Fibroblast of lung (primary cell): ENCODE results near the gene FXYD6. TPM values are rescaled to one million over a fixed set of nuclear protein-coding genes. Genes with fewer than 3 reads are reported as not detected.

Source experiments
- DNase-seq, 2 donors: peaks; one replicate each; pipeline versions ENCODE4 v3.0.0 to v3.0.0-alpha.2; 2010; ENCODE audit warnings: low read depth in 2 of 2
- H2AFZ ChIP-seq: 2 replicates; pipeline ENCODE4 v1.5.1; 2012; ENCODE audit warnings: low read length, control low read depth, inconsistent platforms
- H3K27ac ChIP-seq: 2 replicates; pipeline ENCODE4 v1.5.1; 2011; ENCODE audit warnings: low read length, control low read depth; ENCODE audit not compliant: insufficient read depth
- H3K27me3 ChIP-seq: 2 replicates; pipeline ENCODE4 v1.5.1; 2011; ENCODE audit warnings: mild to moderate bottlenecking, low read length; ENCODE audit not compliant: control insufficient read depth, insufficient read depth
- H3K36me3 ChIP-seq: 2 replicates; pipeline ENCODE4 v1.5.1; 2011; ENCODE audit warnings: low read length; ENCODE audit not compliant: control insufficient read depth, insufficient read depth
- H3K4me1 ChIP-seq: 2 replicates; pipeline ENCODE4 v1.5.1; 2011; ENCODE audit warnings: low read length; ENCODE audit not compliant: control insufficient read depth, insufficient read depth; ENCODE audit errors: extremely low read depth
- H3K4me2 ChIP-seq: 2 replicates; pipeline ENCODE4 v1.5.1; 2011; ENCODE audit warnings: low read length, control low read depth; ENCODE audit not compliant: insufficient read depth; ENCODE audit errors: extremely low read depth
- H3K4me3 ChIP-seq, 4 experiments: fragments of 200-600 bp in 1 of 4; sonication (generic) in 1 of 4; replicated peaks in 1 of 4; 2 replicates each; pipeline ENCODE4 v1.5.1; 2011 to 2016; ENCODE audit warnings: low read length in 4 of 4, low read depth in 3 of 4, mild to moderate bottlenecking in 3 of 4, control low read depth in 2 of 4, inconsistent platforms in 1 of 4, mixed read lengths in 1 of 4; ENCODE audit not compliant: insufficient read depth in 1 of 4; ENCODE audit errors: control extremely low read depth in 1 of 4
- H3K79me2 ChIP-seq: 2 replicates; pipeline ENCODE4 v1.5.1; 2012; ENCODE audit warnings: mild to moderate bottlenecking, low read length, inconsistent platforms; ENCODE audit not compliant: control insufficient read depth, insufficient read depth
- H3K9ac ChIP-seq: 2 replicates; pipeline ENCODE4 v1.5.1; 2011; ENCODE audit warnings: mild to moderate bottlenecking, low read length, control low read depth; ENCODE audit not compliant: insufficient read depth
- H3K9me3 ChIP-seq: 2 replicates; pipeline ENCODE4 v1.5.1; 2012; ENCODE audit warnings: low read depth, low read length; ENCODE audit not compliant: control insufficient read depth, insufficient read depth
- H4K20me1 ChIP-seq: 2 replicates; pipeline ENCODE4 v1.5.1; 2011; ENCODE audit warnings: low read length; ENCODE audit not compliant: control insufficient read depth, insufficient read depth; ENCODE audit errors: extremely low read depth
- EZH2 ChIP-seq: IDR thresholded peaks from 2 replicates; pipeline ENCODE4 v1.5.1; 2012; ENCODE audit warnings: low read length, control low read depth, mild to moderate bottlenecking; ENCODE audit errors: missing control alignments
- polyA plus RNA-seq, 2 donors: library from polyadenylated mRNA; depleted of rRNA in 1 of 2; stranded (reverse) in 1 of 2; unstranded in 1 of 2; fragments of >200 nt; gene quantifications; 2 replicates each; pipeline ENCODE4 v1.2.1, GENCODE V29; 2011 to 2012; ENCODE audit warnings: missing spikeins in 1 of 2
- total RNA-seq: library from RNA; depleted of rRNA; stranded (reverse); fragments of >200 nt; gene quantifications from 2 replicates; pipeline ENCODE4 v1.2.1, GENCODE V29; 2014
- TF ChIP-seq, protein P1 (sequence below), 2 donors: IDR thresholded peaks in 1 of 2; conservative IDR thresholded peaks in 1 of 2; 1 replicate in 1 of 2; 2 replicates in 1 of 2; pipeline ENCODE4 v1.5.1; 2011 to 2012; ENCODE audit warnings: low read length in 2 of 2, control low read depth in 1 of 2, inconsistent platforms in 1 of 2, low read depth in 1 of 2, mild to moderate bottlenecking in 1 of 2

FXYD6 gene
- total and polyA plus RNA-seq, 2 donors (not counting 1 experiment from before 2014, with no cell fraction given) = 0.43 to 5.1 TPM

DNA sequence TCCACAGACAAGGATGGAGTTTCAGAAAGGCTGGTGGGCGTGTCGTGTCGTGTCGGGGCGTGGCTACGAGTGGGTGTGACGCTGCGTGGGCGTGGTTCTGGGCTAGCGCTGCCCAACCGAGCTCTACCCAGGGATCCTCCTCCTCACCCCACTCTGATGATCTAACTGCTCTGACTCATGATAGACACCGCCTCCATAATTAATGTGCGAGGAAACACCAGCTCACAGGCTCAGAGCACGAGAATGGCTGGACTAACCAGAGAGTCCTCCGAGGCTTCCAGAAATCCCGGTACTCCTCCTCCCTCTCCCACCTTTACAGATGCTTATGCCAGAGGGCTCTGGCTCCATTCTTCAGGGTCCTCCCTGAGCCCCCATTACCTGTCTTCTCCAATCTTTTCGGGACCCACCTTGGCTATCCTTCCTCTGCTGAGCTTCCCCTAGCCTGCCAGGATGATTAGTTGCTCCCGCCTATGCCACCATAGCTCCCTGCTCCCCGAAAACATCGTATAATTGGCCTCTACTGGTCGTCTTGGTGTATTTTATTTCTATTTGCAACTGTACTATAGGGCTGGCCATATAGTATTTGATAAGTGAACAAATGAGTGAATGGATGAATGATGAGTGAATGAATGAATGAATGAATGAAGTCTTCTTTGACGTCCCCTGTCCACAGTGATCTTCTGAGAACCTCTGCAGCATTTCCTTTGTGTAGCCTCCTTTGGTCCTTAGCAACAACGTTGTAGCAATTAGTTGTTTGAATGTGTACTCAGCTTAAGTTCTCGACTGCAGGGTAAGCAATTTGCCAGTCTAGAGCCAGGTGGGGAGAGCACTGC is 31.0 kb upstream of the FXYD6 start:
- Histone ChIP-seq H3K4me1 (peaks cover 3% of the 10 kb centered on the region), H4K20me1 (no peaks in the 10 kb centered on the region), H3K4me3 (peak overlapping the region in 1 of 4 experiments; percentile 30), H3K9me3 (no peaks in the 10 kb centered on the region), H3K27me3 (peaks cover under 1% of the 10 kb centered on the region), H3K9ac (no peak overlapping the region), H2AFZ (peak overlapping the region; percentile 65), H3K79me2 (no peaks in the 10 kb centered on the region), H3K4me2 (peak overlapping the region; percentile 59), H3K27ac (peak overlapping the region; percentile 45), H3K36me3 (no peaks in the 10 kb centered on the region)
- no peak for TF ChIP-seq EZH2
- TF ChIP-seq, protein P1, sequence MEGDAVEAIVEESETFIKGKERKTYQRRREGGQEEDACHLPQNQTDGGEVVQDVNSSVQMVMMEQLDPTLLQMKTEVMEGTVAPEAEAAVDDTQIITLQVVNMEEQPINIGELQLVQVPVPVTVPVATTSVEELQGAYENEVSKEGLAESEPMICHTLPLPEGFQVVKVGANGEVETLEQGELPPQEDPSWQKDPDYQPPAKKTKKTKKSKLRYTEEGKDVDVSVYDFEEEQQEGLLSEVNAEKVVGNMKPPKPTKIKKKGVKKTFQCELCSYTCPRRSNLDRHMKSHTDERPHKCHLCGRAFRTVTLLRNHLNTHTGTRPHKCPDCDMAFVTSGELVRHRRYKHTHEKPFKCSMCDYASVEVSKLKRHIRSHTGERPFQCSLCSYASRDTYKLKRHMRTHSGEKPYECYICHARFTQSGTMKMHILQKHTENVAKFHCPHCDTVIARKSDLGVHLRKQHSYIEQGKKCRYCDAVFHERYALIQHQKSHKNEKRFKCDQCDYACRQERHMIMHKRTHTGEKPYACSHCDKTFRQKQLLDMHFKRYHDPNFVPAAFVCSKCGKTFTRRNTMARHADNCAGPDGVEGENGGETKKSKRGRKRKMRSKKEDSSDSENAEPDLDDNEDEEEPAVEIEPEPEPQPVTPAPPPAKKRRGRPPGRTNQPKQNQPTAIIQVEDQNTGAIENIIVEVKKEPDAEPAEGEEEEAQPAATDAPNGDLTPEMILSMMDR (conservative IDR thresholded peaks at IDR 0.05 in 1 of 2, IDR thresholded peaks at IDR 0.05 in 1 of 2; ENCODE audit: low read depth in 1 of 2, low read length in 2 of 2) = no peak
- DNase-seq = peak; percentile 93 to 97

DNA sequence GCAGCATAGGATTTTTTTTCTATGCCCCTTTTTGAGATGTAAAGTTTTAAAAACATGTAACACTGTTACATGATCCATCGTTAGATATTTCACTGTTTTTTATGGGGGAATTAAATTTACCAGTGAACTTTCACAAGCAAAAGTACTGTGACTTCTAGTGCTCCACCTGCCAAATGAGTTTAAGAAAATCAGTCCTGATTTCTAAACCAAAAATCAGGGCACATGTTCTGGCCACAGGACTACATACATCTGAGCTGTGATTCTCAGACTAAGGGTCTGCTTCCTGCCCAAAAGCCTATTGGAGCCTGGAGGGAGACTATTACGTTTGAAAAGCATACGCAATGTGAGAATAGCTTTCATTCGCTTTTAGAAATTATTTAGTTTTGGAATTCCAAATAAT is 30.3 kb upstream of the FXYD6 start:
- H3K36me3 ChIP-seq = no peaks in the 10 kb centered on the region
- no peaks in the 10 kb centered on the region for H3K27me3 ChIP-seq
- no peak for DNase-seq
- H3K79me2 ChIP-seq = no peaks in the 10 kb centered on the region
- no peak overlapping the region for H3K27ac ChIP-seq
- no peaks in the 10 kb centered on the region for H4K20me1 ChIP-seq
- peaks cover 3% of the 10 kb centered on the region for H3K4me1 ChIP-seq
- no peak overlapping the region for H3K9ac ChIP-seq
- TF ChIP-seq, protein P1 (conservative IDR thresholded peaks at IDR 0.05 in 1 of 2, IDR thresholded peaks at IDR 0.05 in 1 of 2; ENCODE audit: low read depth in 1 of 2, low read length in 2 of 2) = no peak
- no peak for TF ChIP-seq EZH2
- no peaks in the 10 kb centered on the region for H3K9me3 ChIP-seq
- H3K4me3 ChIP-seq = no peak overlapping the region
- H3K4me2 ChIP-seq = no peak overlapping the region
- H2AFZ ChIP-seq = no peak overlapping the region

DNA sequence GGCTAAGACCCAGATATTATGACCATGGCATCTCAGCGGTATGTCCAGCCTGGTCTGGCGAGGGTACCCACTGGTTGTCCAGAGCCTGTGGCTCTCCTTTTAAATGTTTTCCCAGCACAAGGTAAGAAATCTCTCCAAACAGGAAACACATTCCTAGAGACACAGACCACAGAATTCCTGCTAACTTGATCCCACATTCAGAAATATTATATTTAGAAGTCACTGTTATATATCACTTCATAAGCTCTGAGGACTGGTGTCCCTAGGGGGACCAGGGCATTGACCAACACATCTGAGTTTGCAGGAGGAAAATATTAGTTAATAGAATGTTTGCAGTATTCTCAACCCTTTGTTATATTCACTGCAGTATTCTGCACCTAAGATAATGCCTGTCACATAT is 29.7 kb upstream of the FXYD6 start:
- peak in 1 of 2 donors; percentile 31 for DNase-seq
- no peak overlapping the region for H3K4me2 ChIP-seq
- no peaks in the 10 kb centered on the region for H3K36me3 ChIP-seq

More for the DNA sequence above, 29.7 kb upstream of the FXYD6 start:
- Histone ChIP-seq H3K79me2 (no peaks in the 10 kb centered on the region), H2AFZ (no peak overlapping the region), H3K27me3 (no peaks in the 10 kb centered on the region), H3K9me3 (no peaks in the 10 kb centered on the region), H3K9ac (no peak overlapping the region), H3K27ac (no peak overlapping the region), H3K4me3 (no peak overlapping the region), H4K20me1 (no peaks in the 10 kb centered on the region), H3K4me1 (peaks cover 3% of the 10 kb centered on the region)
- TF ChIP-seq, protein P1 (conservative IDR thresholded peaks at IDR 0.05 in 1 of 2, IDR thresholded peaks at IDR 0.05 in 1 of 2; ENCODE audit: low read depth in 1 of 2, low read length in 2 of 2) = no peak
- no peak for TF ChIP-seq EZH2
